Measurements from ENCODE around the gene PTPRO.
A peak's percentile ranks its signal among the peaks of the same experiment; 100 is the strongest.

The PTPRO gene

GRCh38 chr12:15544589-15544988 lies 222.3 kb downstream of the PTPRO start:
- DNase-seq (ENCODE audit: low spot score), result no peak
- no peak for TF ChIP-seq CTCF (IDR thresholded peaks at IDR 0.05; ENCODE audit: extremely low read depth, missing control alignments)

GRCh38 chr12:15545334-15545733 lies 223.0 kb downstream of the PTPRO start:
- DNase-seq (ENCODE audit: low spot score), result no peak
- no peak for TF ChIP-seq CTCF (IDR thresholded peaks at IDR 0.05; ENCODE audit: extremely low read depth, missing control alignments)

GRCh38 chr12:15546102-15546701 lies 223.9 kb downstream of the PTPRO start:
- peak; percentile 45 for DNase-seq (ENCODE audit: low spot score)
- no peak for TF ChIP-seq CTCF (IDR thresholded peaks at IDR 0.05; ENCODE audit: extremely low read depth, missing control alignments)

GRCh38 chr12:15547063-15547462 lies 224.8 kb downstream of the PTPRO start:
- TF ChIP-seq CTCF (IDR thresholded peaks at IDR 0.05; ENCODE audit: extremely low read depth, missing control alignments), result no peak
- DNase-seq (ENCODE audit: low spot score), result no peak

- no peak for TF ChIP-seq CTCF (IDR thresholded peaks at IDR 0.05; ENCODE audit: extremely low read depth, missing control alignments)
- DNase-seq (ENCODE audit: low spot score), result no peak
Observed at GRCh38 chr12:15547691-15548090, 225.4 kb downstream of the PTPRO start.

- TF ChIP-seq CTCF (IDR thresholded peaks at IDR 0.05; ENCODE audit: extremely low read depth, missing control alignments), result no peak
- no peak for DNase-seq (ENCODE audit: low spot score)
Observed at GRCh38 chr12:15550793-15551192, 228.5 kb downstream of the PTPRO start.

GRCh38 chr12:15555446-15555845 lies 233.1 kb downstream of the PTPRO start:
- TF ChIP-seq CTCF (IDR thresholded peaks at IDR 0.05; ENCODE audit: extremely low read depth, missing control alignments), result no peak
- no peak for DNase-seq (ENCODE audit: low spot score)

All from GM20000 (cell line).